GM21825 (cell line): ENCODE results near the gene MRM2.
A peak's percentile ranks its signal among the peaks of the same experiment; 100 is the strongest.

Experiments used
- ATAC-seq: cut with Tn5 transposase; IDR thresholded peaks from one replicate; pipeline ENCODE4 v1.9.1; 2021; ENCODE audit warnings: mild to moderate bottlenecking, moderate library complexity; ENCODE audit not compliant: unreplicated experiment

Gene MRM2

GRCh38 chr7:2241580-2242540 is at the start of gene MRM2, which contains the start of gene NUDT1:
Gene MRM2, minus strand, starts transcription at chr7:2242205. Its CDS starts 36 bp downstream, at chr7:2242169.
Gene NUDT1, plus strand, starts transcription at chr7:2242226. Its CDS starts 2,349 bp downstream, at chr7:2244575.
- ATAC-seq, result peak; percentile 60

GRCh38 chr7:2290877-2291276 is 48.9 kb upstream of the MRM2 start:
- no peak for ATAC-seq

GRCh38 chr7:2289621-2290020 is 47.6 kb upstream of the MRM2 start:
- ATAC-seq, result no peak

DNA sequence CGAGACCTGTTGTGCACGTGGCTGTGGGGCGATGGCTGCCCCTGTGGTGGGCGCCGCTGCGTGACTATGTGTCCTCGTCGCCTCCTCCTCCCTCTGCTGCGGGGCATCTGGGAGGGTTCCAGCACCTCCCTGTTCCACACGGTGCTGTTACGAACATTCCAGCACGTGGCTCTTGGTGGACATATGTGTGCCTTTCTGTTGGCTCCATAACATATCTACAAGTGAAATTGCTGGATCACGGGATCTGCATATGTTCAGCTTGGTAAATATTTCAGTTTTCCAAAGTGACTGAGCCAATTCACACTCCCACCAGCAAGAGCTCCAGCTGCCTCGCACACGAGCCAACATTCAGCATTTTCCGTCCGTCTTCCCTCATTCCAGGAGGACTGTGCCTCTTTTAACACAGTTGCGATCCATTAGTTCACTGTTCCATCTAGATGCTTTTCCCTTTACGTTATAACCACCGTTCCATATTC is 47.1 kb upstream of the MRM2 start:
- no peak for ATAC-seq

DNA sequence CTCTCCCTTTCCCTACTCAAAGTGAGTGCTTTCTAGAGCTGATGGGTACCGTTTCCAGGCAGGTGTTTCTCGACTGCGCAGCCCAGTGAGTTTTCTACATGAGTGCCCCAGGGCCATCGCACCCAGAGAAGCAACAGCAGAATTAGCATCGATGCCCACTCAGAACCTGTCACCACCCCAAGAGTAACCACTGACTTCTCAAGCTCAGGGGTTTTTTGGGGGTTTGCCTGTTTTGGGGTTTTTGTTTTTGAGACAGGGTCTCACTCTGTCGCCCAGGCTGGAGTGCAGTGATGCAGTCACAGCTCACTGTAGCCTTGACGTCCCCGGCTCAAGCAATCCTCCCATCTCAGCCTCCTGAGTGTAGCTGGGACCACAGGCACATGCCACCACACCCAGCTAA is 46.5 kb upstream of the MRM2 start:
- peak; percentile 60 for ATAC-seq

DNA sequence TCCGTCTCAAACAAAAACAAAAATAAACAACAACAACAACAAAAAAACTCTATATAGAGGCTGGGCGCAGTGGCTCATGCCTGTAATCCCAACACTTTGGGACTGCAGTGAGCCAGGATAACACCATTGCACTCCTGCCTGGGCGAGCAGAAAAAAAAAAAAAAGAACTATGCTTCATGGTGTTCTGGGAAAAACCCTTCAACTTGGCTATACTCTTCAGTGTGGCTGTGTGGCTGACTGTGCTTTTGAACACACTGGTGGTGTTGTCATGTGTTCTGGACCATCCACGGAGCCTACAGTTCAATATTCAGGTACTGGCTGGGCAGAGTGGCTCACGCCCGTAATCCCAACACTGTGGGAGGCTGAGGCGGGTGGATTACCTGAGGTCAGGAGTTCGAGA is 45.7 kb upstream of the MRM2 start:
- ATAC-seq, result no peak

- ATAC-seq, result no peak
Measured at GRCh38 chr7:2283074-2283473, 41.1 kb upstream of the MRM2 start.

- ATAC-seq, result no peak
Measured at GRCh38 chr7:2282185-2282751, 40.3 kb upstream of the MRM2 start.

- no peak for ATAC-seq
Measured at GRCh38 chr7:2281541-2281940, 39.5 kb upstream of the MRM2 start.

GRCh38 chr7:2280424-2280823 is 38.4 kb upstream of the MRM2 start:
- ATAC-seq, result no peak

DNA sequence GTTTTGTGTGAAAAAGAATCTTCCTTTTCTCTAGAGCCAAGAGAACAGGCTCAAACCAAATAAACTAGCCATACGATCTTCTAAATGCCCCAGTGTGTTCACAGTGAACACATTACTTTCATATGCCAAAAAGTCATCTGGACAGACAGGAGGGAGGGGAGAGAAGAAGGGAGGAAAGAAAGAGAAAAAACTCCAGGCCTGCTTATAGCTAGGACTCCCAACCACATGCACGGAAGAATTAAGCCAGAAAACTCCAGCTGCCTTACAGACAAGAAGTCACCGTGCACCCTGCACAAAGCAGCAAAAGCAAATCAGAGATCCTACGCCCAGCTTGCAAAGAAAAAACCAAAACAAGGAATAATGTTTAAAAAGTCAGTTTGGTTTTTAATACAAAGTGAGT is 37.9 kb upstream of the MRM2 start:
- no peak for ATAC-seq

- no peak for ATAC-seq
Measured at GRCh38 chr7:2278026-2278425, 36.0 kb upstream of the MRM2 start.

DNA sequence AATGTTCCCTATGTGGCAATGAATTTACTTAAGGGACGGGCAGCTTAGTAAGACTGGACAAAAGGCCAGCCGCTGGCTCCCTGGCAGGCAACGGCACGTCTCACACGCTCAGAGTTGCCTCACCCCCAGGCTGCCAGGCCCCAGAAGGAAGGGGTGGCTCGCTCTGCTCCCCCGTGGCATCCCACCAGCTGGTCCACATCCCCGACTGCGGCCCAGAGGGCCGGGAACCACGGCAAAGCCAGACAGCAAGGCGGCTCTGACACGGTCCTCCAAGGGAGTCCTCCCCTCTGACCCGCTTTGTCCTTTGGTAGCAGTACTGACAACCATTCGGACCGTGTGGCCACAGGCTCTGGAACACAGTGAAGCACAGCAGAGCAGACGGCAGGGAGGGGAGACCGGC is 34.1 kb upstream of the MRM2 start:
- ATAC-seq, result no peak

GRCh38 chr7:2275101-2275500 is 33.1 kb upstream of the MRM2 start:
- ATAC-seq, result no peak

- no peak for ATAC-seq
Measured at GRCh38 chr7:2274666-2275065, 32.7 kb upstream of the MRM2 start.

DNA sequence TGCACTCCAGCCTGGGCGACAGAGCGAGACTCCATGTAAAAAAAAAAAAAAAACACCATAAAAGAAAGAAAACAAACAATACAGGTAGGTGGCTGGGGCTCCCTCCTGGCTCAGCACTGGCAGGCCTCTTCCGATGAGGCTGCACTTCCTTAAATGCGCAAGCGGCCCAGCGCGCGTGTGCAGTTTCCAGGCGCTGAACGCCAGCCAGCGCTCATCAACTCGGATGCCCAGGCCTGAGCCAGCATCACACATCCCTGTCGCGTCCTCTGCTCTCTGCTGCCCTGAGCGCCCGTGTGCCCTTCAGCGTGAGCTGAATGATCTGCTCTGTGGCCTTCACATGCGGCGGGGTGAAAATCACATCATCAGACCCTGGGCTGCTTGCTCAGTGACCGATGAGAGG is 31.9 kb upstream of the MRM2 start:
- no peak for ATAC-seq

- ATAC-seq, result no peak
Measured at GRCh38 chr7:2272031-2272430, 30.0 kb upstream of the MRM2 start.

DNA sequence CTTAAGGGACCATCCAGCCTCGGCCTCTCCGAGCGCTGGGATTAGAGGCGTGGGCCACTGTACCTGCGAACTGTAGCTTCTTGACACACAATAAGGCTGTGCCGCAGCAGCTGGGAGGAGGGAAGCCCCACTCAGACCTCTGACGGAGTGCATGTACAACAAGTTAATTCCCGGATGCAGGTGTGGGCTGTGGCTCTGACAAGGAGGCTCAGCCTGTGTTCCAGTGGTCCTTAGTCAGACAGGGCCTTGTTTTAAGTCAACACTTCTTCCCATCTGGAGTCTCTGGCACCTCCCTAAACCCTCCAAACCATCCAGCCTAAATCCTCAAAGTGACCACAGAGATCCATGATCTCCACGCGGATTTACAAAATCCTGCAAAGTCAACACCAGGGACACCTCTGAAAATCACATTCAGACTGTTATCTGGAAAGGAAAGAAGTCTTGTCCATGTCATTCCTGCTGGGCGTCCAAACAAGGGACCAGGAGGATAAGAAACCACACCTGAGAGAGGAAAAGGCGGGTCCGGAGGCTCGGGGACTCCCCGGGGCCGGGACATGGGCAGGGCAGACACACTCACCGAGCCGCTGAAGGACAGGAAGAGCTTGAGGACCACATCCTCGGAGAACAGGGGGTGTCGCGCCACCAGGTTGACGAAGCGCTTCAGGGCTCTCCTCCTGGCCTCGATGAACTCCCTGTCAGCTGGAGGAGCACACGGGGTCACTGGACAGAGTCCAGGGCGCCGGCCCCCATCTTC is 29.4 kb upstream of the MRM2 start:
- ATAC-seq, result no peak

- ATAC-seq, result no peak
Measured at GRCh38 chr7:2270495-2270894, 28.5 kb upstream of the MRM2 start.

GRCh38 chr7:2269991-2270460 is 28.0 kb upstream of the MRM2 start:
- no peak for ATAC-seq
